H1 (cell line): ENCODE measurements around the gene GALNT5. TPM values are rescaled to one million over a fixed set of nuclear protein-coding genes. Genes with fewer than 3 reads are reported as not detected.

Experiments
- CTCF ChIA-PET: fragments of 300-600 bp; sonication (Branson Sonifier 250); formaldehyde crosslinking; loops from one replicate; lab custom pipeline; 2021; ENCODE audit not compliant: partially characterized antibody; lab: Charles Lee
- POLR2A ChIA-PET: fragments of 300-600 bp; sonication (Branson Sonifier 250); formaldehyde crosslinking; loops from one replicate; lab custom pipeline; 2021; ENCODE audit warnings: inconsistent platforms; ENCODE audit not compliant: partially characterized antibody; lab: Charles Lee
- DNase-seq, 2 experiments: peaks; one replicate each; pipeline versions ENCODE4 v3.0.0 to v3.0.0-alpha.2; 2010 to 2022; ENCODE audit warnings: low spot score in 2 of 2, low read depth in 1 of 2, mixed read lengths in 1 of 2
- FAIRE-seq: peaks from 2 replicates; lab custom pipeline; 2011; peaks lifted over from hg19 to GRCh38; lab: Jason Lieb, UNC
- H2AFZ ChIP-seq: 2 replicates; pipeline ENCODE4 v1.8.1; 2012; ENCODE audit warnings: low read length, inconsistent platforms
- H2AK5ac ChIP-seq: 2 replicates; pipeline ENCODE4 v1.6.1; 2013; ENCODE audit warnings: low read depth, low read length
- H2BK120ac ChIP-seq: replicated peaks from 2 replicates; pipeline ENCODE3; 2013; ENCODE audit warnings: low read depth, low read length, inconsistent platforms
- H2BK12ac ChIP-seq: 2 replicates; pipeline ENCODE4 v1.6.1; 2013; ENCODE audit warnings: low read depth, low read length
- H2BK15ac ChIP-seq: 2 replicates; pipeline ENCODE4 v1.6.1; 2013; ENCODE audit warnings: low read length
- H2BK20ac ChIP-seq: 2 replicates; pipeline ENCODE4 v1.6.1; 2013; ENCODE audit warnings: low read length
- H2BK5ac ChIP-seq: 2 replicates; pipeline ENCODE4 v1.6.1; 2013; ENCODE audit warnings: low read depth, low read length
- H3K14ac ChIP-seq: 2 replicates; pipeline ENCODE4 v1.6.1; 2013; ENCODE audit warnings: inconsistent platforms; ENCODE audit not compliant: insufficient read length
- H3K18ac ChIP-seq: 2 replicates; pipeline ENCODE4 v1.6.1; 2013; ENCODE audit warnings: low read length; ENCODE audit errors: extremely low read depth
- H3K23ac ChIP-seq: 2 replicates; pipeline ENCODE4 v1.6.1; 2013; ENCODE audit warnings: inconsistent platforms; ENCODE audit not compliant: insufficient read length
- H3K23me2 ChIP-seq: 2 replicates; pipeline ENCODE4 v1.6.1; 2013; ENCODE audit warnings: low read depth, low read length
- H3K27ac ChIP-seq: 2 replicates; pipeline ENCODE4 v1.6.1; 2011; ENCODE audit warnings: low read depth, low read length, inconsistent platforms
- H3K27me3 ChIP-seq, 4 experiments: replicated peaks in 1 of 4; 1 replicate in 1 of 4; 2 replicates in 3 of 4; pipeline versions ENCODE4 v1.6.1 to v1.8.1; 2011 to 2013; ENCODE audit warnings: low read length in 3 of 4, mild to moderate bottlenecking in 3 of 4, inconsistent platforms in 2 of 4, mixed read lengths in 2 of 4, moderate library complexity in 1 of 4; ENCODE audit not compliant: control insufficient read depth in 3 of 4, insufficient read depth in 3 of 4; ENCODE audit errors: extremely low read depth in 1 of 4
- H3K36me3 ChIP-seq, 4 experiments: 2 replicates each; pipeline versions ENCODE4 v1.6.1 to v1.8.1; 2011 to 2013; ENCODE audit warnings: mild to moderate bottlenecking in 4 of 4, low read length in 3 of 4, moderate library complexity in 2 of 4, control low read depth in 1 of 4, inconsistent platforms in 1 of 4; ENCODE audit not compliant: insufficient read depth in 4 of 4, control insufficient read depth in 2 of 4
- H3K4ac ChIP-seq: replicated peaks from 2 replicates; pipeline ENCODE3; 2013; ENCODE audit warnings: low read length, low read depth, mixed read lengths, inconsistent platforms; ENCODE audit not compliant: insufficient read length
- H3K4me1 ChIP-seq, 4 experiments: replicated peaks in 1 of 4; 1 replicate in 1 of 4; 2 replicates in 3 of 4; pipeline versions ENCODE4 v1.6.1 to v1.8.1; 2011 to 2013; ENCODE audit warnings: low read length in 3 of 4, inconsistent platforms in 2 of 4, mixed read lengths in 1 of 4; ENCODE audit not compliant: insufficient read depth in 4 of 4, control insufficient read depth in 3 of 4
- H3K4me2 ChIP-seq, 2 experiments: 2 replicates each; pipeline versions ENCODE4 v1.6.1 to v1.8.1; 2011 to 2013; ENCODE audit warnings: low read depth in 2 of 2, low read length in 2 of 2, control low read depth in 1 of 2, inconsistent platforms in 1 of 2, mild to moderate bottlenecking in 1 of 2; ENCODE audit not compliant: insufficient read depth in 1 of 2
- H3K4me3 ChIP-seq, 4 experiments: fragments of 200-600, 300-600 bp in 1 of 4; sonication (generic), shearing (Covaris generic), sonication (Bioruptor Twin) in 1 of 4; 2 replicates each; pipeline versions ENCODE4 v1.5.1 to v1.8.1; 2011 to 2016; ENCODE audit warnings: low read length in 4 of 4, low read depth in 3 of 4, control low read depth in 2 of 4, inconsistent platforms in 2 of 4, mild to moderate bottlenecking in 2 of 4, mixed read lengths in 1 of 4, moderate library complexity in 1 of 4; ENCODE audit not compliant: insufficient read depth in 2 of 4; ENCODE audit errors: extremely low read depth in 1 of 4
- H3K56ac ChIP-seq: replicated peaks from 2 replicates; pipeline ENCODE3; 2013; ENCODE audit warnings: low read depth, mild to moderate bottlenecking, mixed read lengths, low read length, inconsistent platforms; ENCODE audit not compliant: insufficient read length
- H3K79me1 ChIP-seq: 2 replicates; pipeline ENCODE4 v1.6.1; 2013; ENCODE audit warnings: low read depth, low read length, control low read depth
- H3K79me2 ChIP-seq, 2 experiments: 2 replicates each; pipeline versions ENCODE4 v1.6.1 to v1.8.1; 2012 to 2013; ENCODE audit warnings: low read length in 2 of 2, mild to moderate bottlenecking in 2 of 2, inconsistent platforms in 1 of 2; ENCODE audit not compliant: insufficient read depth in 2 of 2, control insufficient read depth in 1 of 2
- H3K9ac ChIP-seq, 4 experiments: replicated peaks in 1 of 4; 1 replicate in 1 of 4; 2 replicates in 3 of 4; pipeline versions ENCODE4 v1.6.1 to v1.8.1; 2011 to 2013; ENCODE audit warnings: low read depth in 3 of 4, low read length in 3 of 4, control low read depth in 2 of 4, mild to moderate bottlenecking in 2 of 4, moderate library complexity in 2 of 4, inconsistent platforms in 1 of 4; ENCODE audit errors: extremely low read depth in 1 of 4
- H3K9me3 ChIP-seq, 2 experiments: 2 replicates each; pipeline versions ENCODE4 v1.6.1 to v1.8.1; 2012 to 2013; ENCODE audit warnings: mild to moderate bottlenecking in 2 of 2, moderate library complexity in 2 of 2, control low read depth in 1 of 2, inconsistent platforms in 1 of 2, low read depth in 1 of 2, low read length in 1 of 2, mixed read lengths in 1 of 2; ENCODE audit not compliant: insufficient read depth in 2 of 2
- H4K20me1 ChIP-seq, 2 experiments: replicated peaks in 1 of 2; 2 replicates each; pipeline versions ENCODE3 to v1.8.1; 2011 to 2013; ENCODE audit warnings: inconsistent platforms in 2 of 2, low read length in 2 of 2, mild to moderate bottlenecking in 1 of 2; ENCODE audit not compliant: insufficient read depth in 2 of 2, control insufficient read depth in 1 of 2
- H4K5ac ChIP-seq: 2 replicates; pipeline ENCODE4 v1.6.1; 2013; ENCODE audit warnings: low read length, low read depth, mixed read lengths, inconsistent platforms; ENCODE audit not compliant: insufficient read length
- H4K8ac ChIP-seq: 2 replicates; pipeline ENCODE4 v1.8.0; 2013; ENCODE audit warnings: mild to moderate bottlenecking, moderate library complexity, low read length, inconsistent platforms; ENCODE audit not compliant: insufficient read depth; ENCODE audit errors: extremely low read depth
- H4K91ac ChIP-seq: replicated peaks from 2 replicates; pipeline ENCODE3; 2013; ENCODE audit warnings: low read length, mixed read lengths, inconsistent platforms; ENCODE audit not compliant: insufficient read length
- WGBS, 2 experiments: shearing (Covaris generic) in 1 of 2; methylation state at CpG; one replicate each; pipeline versions ENCODE4 v1.1.6 to v1.1.7; 2013 to 2015; ENCODE audit warnings: low lambda C conversion rate in 2 of 2, mixed read lengths in 2 of 2, inconsistent platforms in 1 of 2, low coverage in 1 of 2, missing lambda C conversion rate in 1 of 2; ENCODE audit not compliant: insufficient replicate concordance in 2 of 2, insufficient coverage in 1 of 2, insufficient read length in 1 of 2; ENCODE audit errors: extremely low coverage in 1 of 2, missing lambda C conversion rate in 1 of 2; 5-methylcytosine and 5-hydroxymethylcytosine counted together
- polyA plus RNA-seq, 7 experiments: library from polyadenylated mRNA; depleted of rRNA in 3 of 7; stranded (reverse) in 5 of 7; unstranded in 2 of 7; fragments of >200 nt in 5 of 7; fragments of 200-250 nt in 2 of 7; gene quantifications; 1 replicate in 5 of 7; 2 replicates in 1 of 7; 4 replicates in 1 of 7; pipeline versions ENCODE4 v1.2.1 to v1.2.3, GENCODE V29; 2011 to 2013; ENCODE audit warnings: missing spikeins in 2 of 7, mixed read lengths in 2 of 7
- total RNA-seq: library from RNA; stranded (reverse); fragmentation: NEBNext Ultra II Directional; extraction: Animal tissue kit (Norgen Biotek cat#: 25700); gene quantifications from 2 replicates; pipeline ENCODE4 v1.2.1, GENCODE V29; 2021

GALNT5 gene
- total and polyA plus RNA-seq, 2 of the 8 experiments (the other 6 are each of a cell fraction or from before 2014, with no cell fraction given), result 0.02 to 0.06 TPM

DNA sequence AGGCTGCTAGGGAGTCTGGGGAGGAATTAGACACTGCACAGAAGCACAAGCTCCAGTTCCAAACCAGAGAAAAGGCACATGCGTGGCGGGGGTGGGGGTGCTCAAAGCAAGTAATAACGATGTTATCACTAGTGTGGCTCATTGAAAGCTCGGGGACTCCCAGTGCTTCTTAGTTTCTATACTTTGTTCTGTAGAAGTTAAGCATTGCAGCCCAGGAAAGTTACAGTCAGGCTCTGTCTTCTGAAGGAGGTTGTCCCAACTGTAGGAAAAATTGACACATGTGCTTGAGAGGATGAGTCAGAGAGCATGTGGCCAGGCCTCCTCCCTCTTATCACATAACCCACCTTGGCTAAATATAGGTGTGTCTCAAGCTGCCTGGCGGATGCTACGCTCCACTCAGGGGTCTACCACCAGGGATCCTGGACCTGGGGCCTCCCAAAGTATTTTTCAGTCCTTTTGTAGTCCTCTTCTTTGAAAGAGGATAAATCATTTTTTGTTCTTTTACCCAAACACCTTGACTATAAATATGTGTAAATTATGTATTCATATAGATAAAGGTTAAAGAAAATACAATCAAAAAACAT lies 3.8 kb downstream of the GALNT5 start:
- Histone ChIP-seq H3K4me1 (peaks cover 0 to 9% (median 3%) of the 10 kb centered on the region in 4 experiments; a peak in 5 of 7 replicates), H3K14ac (no peak overlapping the region), H3K23ac (no peak overlapping the region), H3K79me2 (no peaks in the 10 kb centered on the region), H3K36me3 (no peaks in the 10 kb centered on the region), H4K5ac (no peak overlapping the region), H2BK120ac (no peak overlapping the region), H3K27me3 (no peaks in the 10 kb centered on the region; a peak in 1 of 7 replicates), H2AK5ac (no peak overlapping the region), H3K9me3 (no peaks in the 10 kb centered on the region), H2BK15ac (no peak overlapping the region), H2BK12ac (no peak overlapping the region), H3K4ac (no peak overlapping the region), H3K9ac (no peak overlapping the region), H3K18ac (no peak overlapping the region), H3K23me2 (peaks cover 6% of the 10 kb centered on the region), H2AFZ (no peak overlapping the region), H4K20me1 (no peaks in the 10 kb centered on the region), H3K79me1 (no peaks in the 10 kb centered on the region), H2BK20ac (no peak overlapping the region), H4K8ac (no peak overlapping the region), H3K56ac (no peak overlapping the region), H2BK5ac (no peak overlapping the region), H4K91ac (no peak overlapping the region), H3K27ac (no peak overlapping the region), H3K4me2 (no peak overlapping the region), H3K4me3 (no peak overlapping the region)
- 96% methylated on average over 6 of the region's 6 CpGs; no CpG with 5 or more reads in 1 of the 2 experiments for WGBS, 2 experiments
- no peak for FAIRE-seq
- POLR2A ChIA-PET, result interaction anchor here (1.0 to 1.5 kb wide), 2 partner anchors 9 to 105 kb away, joined by 3 to 4 read pairs; no protein-coding TSS in a partner anchor
- DNase-seq, result no peak
- CTCF ChIA-PET, result interaction anchor here (0.8 to 1.8 kb wide), 3 partner anchors 10 to 73 kb away, joined by 3 to 6 read pairs (median 3); no protein-coding TSS in a partner anchor
